Right kidney (tissue), 9 donors: ENCODE data around the gene AMY1B.
"Not testable (repeated sequence)": the region's sequence is repeated elsewhere in the genome, so short reads cannot be mapped to it uniquely, and the experiment has no call there.

ENCODE experiments used
- DNase-seq: peaks from one replicate; pipeline ENCODE4 v3.0.0-alpha.2; 2016
- long read RNA-seq, 8 donors: transcript quantifications; one replicate each; lab custom pipeline, GENCODE V29; 2026

Gene AMY1B
- long read RNA-seq, donor 1 = 0 reads
- long read RNA-seq, donor 2 = 0 reads
- long read RNA-seq, donor 3 = 0 reads
- long read RNA-seq, donor 4 = 0 reads
- long read RNA-seq, donor 5 = 0 reads
- long read RNA-seq, donor 6 = 0 reads
- long read RNA-seq, donor 7 = 0 reads
- long read RNA-seq, donor 8 = 0 reads

- DNase-seq = not testable (repeated sequence)
These were observed at the start of gene AMY1B for GRCh38 chr1:103696110-103696509. AMY1B (minus strand) TSS chr1:103696210; CDS start chr1:103695639, 571 bp downstream.

- not testable (repeated sequence) for DNase-seq
These were observed 49.0 kb upstream of the AMY1B start for GRCh38 chr1:103745040-103745439.

- DNase-seq = not testable (repeated sequence)
These were observed 48.4 kb upstream of the AMY1B start for GRCh38 chr1:103744449-103744848.

GRCh38 chr1:103738031-103738430 lies 42.0 kb upstream of the AMY1B start:
- DNase-seq = not testable (repeated sequence)

- DNase-seq = not testable (repeated sequence)
These were observed 39.3 kb upstream of the AMY1B start for GRCh38 chr1:103735334-103735733.

- not testable (repeated sequence) for DNase-seq
These were observed 25.5 kb upstream of the AMY1B start for GRCh38 chr1:103721473-103721872.

- not testable (repeated sequence) for DNase-seq
These were observed 21.4 kb upstream of the AMY1B start for GRCh38 chr1:103717404-103717803.

- DNase-seq = not testable (repeated sequence)
These were observed 14.4 kb upstream of the AMY1B start for GRCh38 chr1:103710381-103710780.

GRCh38 chr1:103707670-103708069 lies 11.7 kb upstream of the AMY1B start:
- DNase-seq = not testable (repeated sequence)

- not testable (repeated sequence) for DNase-seq
These were observed 5.2 kb upstream of the AMY1B start for GRCh38 chr1:103701256-103701655.

- not testable (repeated sequence) for DNase-seq
These were observed 4.7 kb upstream of the AMY1B start for GRCh38 chr1:103700669-103701068.

GRCh38 chr1:103697430-103697829 lies 1.4 kb upstream of the AMY1B start:
- DNase-seq = not testable (repeated sequence)

- DNase-seq = not testable (repeated sequence)
These were observed 19.7 kb downstream of the AMY1B start for GRCh38 chr1:103676335-103676734.

GRCh38 chr1:103655460-103655859 lies 40.5 kb downstream of the AMY1B start, which contains the start of gene AMY1A:
AMY1A (plus strand) TSS chr1:103655760; CDS start chr1:103656331, 571 bp downstream.
- not testable (repeated sequence) for DNase-seq

- DNase-seq = not testable (repeated sequence)
These were observed 41.9 kb downstream of the AMY1B start for GRCh38 chr1:103654133-103654532.

- DNase-seq = not testable (repeated sequence)
These were observed 45.1 kb downstream of the AMY1B start for GRCh38 chr1:103650889-103651288.

GRCh38 chr1:103650305-103650704 lies 45.7 kb downstream of the AMY1B start:
- DNase-seq = not testable (repeated sequence)

GRCh38 chr1:103643908-103644307 lies 52.1 kb downstream of the AMY1B start:
- not testable (repeated sequence) for DNase-seq

- DNase-seq = not testable (repeated sequence)
These were observed 54.8 kb downstream of the AMY1B start for GRCh38 chr1:103641194-103641593.
